T-helper 17 cell (primary cell): Measurements from ENCODE around the gene GOLGA8O. TPM values are rescaled to one million over a fixed set of nuclear protein-coding genes. Genes with fewer than 3 reads are reported as not detected.
"Not testable (repeated sequence)": the region's sequence is repeated elsewhere in the genome, so short reads cannot be mapped to it uniquely, and the experiment has no call there.

Experiments
- ATAC-seq: fragments of 150-1000 bp; cut with Tn5 transposase; 2 replicates; pipeline ENCODE4 v1.10.0; 2021; ENCODE audit warnings: mild to moderate bottlenecking, moderate library complexity
- DNase-seq, 3 donors: peaks; one replicate each; pipeline versions ENCODE4 v3.0.0 to v3.0.0-alpha.2; 2020 to 2021
- H3K9me3 ChIP-seq: one replicate; pipeline ENCODE4 v1.7.0; 2013; ENCODE audit warnings: low read length, mild to moderate bottlenecking; ENCODE audit not compliant: control insufficient read depth, poor library complexity, severe bottlenecking
- H3K27ac Mint-ChIP-seq: one replicate; pipeline ENCODE4 v1.8.0; 2022; ENCODE audit warnings: mild to moderate bottlenecking, moderate library complexity, mixed read lengths
- H3K27me3 Mint-ChIP-seq: one replicate; pipeline ENCODE4 v1.8.0; 2022; ENCODE audit warnings: mixed read lengths
- H3K36me3 Mint-ChIP-seq: one replicate; pipeline ENCODE4 v1.8.0; 2022; ENCODE audit warnings: low read depth, mixed read lengths
- H3K4me1 Mint-ChIP-seq: one replicate; pipeline ENCODE4 v1.8.0; 2022; ENCODE audit warnings: mild to moderate bottlenecking, mixed read lengths
- H3K4me3 Mint-ChIP-seq: one replicate; pipeline ENCODE4 v1.8.0; 2022; ENCODE audit warnings: mild to moderate bottlenecking, moderate library complexity, mixed read lengths
- total RNA-seq, 4 donors: library from RNA in 2 of 4; stranded (reverse) in 2 of 4; gene quantifications; one replicate each; pipeline ENCODE4 v1.2.3 and lab custom pipeline; 2022 to 2026

The GOLGA8O gene
- total RNA-seq, 2 donors from 2014 or later = 0.47 to 2.3 TPM

- H3K36me3 Mint-ChIP-seq, H3K4me3 Mint-ChIP-seq, H3K27me3 Mint-ChIP-seq, H3K9me3 ChIP-seq, H3K4me1 Mint-ChIP-seq, H3K27ac Mint-ChIP-seq, DNase-seq: not testable (repeated sequence)
- peak; percentile 37 for ATAC-seq
Observed at GRCh38 chr15:32407903-32408302, 47.5 kb downstream of the GOLGA8O start.

GRCh38 chr15:32403192-32403591, 52.2 kb downstream of the GOLGA8O start, which contains the start of gene GOLGA8K:
Gene GOLGA8K (minus strand): TSS chr15:32403292. CDS start chr15:32403194, 98 bp downstream.
- not testable (repeated sequence) for ATAC-seq, H3K4me3 Mint-ChIP-seq, H3K27ac Mint-ChIP-seq, DNase-seq, H3K9me3 ChIP-seq, H3K36me3 Mint-ChIP-seq, H3K27me3 Mint-ChIP-seq, H3K4me1 Mint-ChIP-seq

- not testable (repeated sequence) for H3K4me3 Mint-ChIP-seq, H3K9me3 ChIP-seq, ATAC-seq, H3K27me3 Mint-ChIP-seq, H3K4me1 Mint-ChIP-seq, DNase-seq, H3K27ac Mint-ChIP-seq, H3K36me3 Mint-ChIP-seq
Observed at GRCh38 chr15:32396522-32396921, 58.9 kb downstream of the GOLGA8O start.

Other genes with a start within 250 kb of the GOLGA8O start
- gene GOLGA8K, start 52.3 kb downstream of the GOLGA8O start, total RNA-seq = under 1 TPM; 0.26 to 0.32 TPM
- gene GOLGA8N, start 137.8 kb upstream of the GOLGA8O start, total RNA-seq = 1 to 10 TPM; 3.9 to 6.3 TPM
- 10 to 100 TPM in 1 of 2 donors, 1 to 10 TPM in 1; 7.6 to 13.0 TPM for gene ARHGAP11A, start 159.9 kb upstream of the GOLGA8O start, total RNA-seq
- 1 to 10 TPM in 1 of 2 donors, under 1 TPM in 1; 0.80 to 2.0 TPM for gene SCG5, start 186.1 kb upstream of the GOLGA8O start, total RNA-seq